GM21528 (cell line): ENCODE data around the gene CARHSP1.
"Not testable (repeated sequence)": the region's sequence is repeated elsewhere in the genome, so short reads cannot be mapped to it uniquely, and the experiment has no call there.

Source experiments
- ATAC-seq: cut with Tn5 transposase; IDR thresholded peaks from one replicate; pipeline ENCODE4 v1.9.1; 2021; ENCODE audit warnings: mild to moderate bottlenecking, moderate library complexity; ENCODE audit not compliant: unreplicated experiment, low FRiP score

CARHSP1 gene

GRCh38 chr16:8893976-8894690, 25.3 kb upstream of the CARHSP1 start:
- no peak for ATAC-seq

- no peak for ATAC-seq
These were observed 24.6 kb upstream of the CARHSP1 start for GRCh38 chr16:8893426-8893825.

GRCh38 chr16:8892101-8892575, 23.3 kb upstream of the CARHSP1 start:
- ATAC-seq = peak; percentile 21

DNA sequence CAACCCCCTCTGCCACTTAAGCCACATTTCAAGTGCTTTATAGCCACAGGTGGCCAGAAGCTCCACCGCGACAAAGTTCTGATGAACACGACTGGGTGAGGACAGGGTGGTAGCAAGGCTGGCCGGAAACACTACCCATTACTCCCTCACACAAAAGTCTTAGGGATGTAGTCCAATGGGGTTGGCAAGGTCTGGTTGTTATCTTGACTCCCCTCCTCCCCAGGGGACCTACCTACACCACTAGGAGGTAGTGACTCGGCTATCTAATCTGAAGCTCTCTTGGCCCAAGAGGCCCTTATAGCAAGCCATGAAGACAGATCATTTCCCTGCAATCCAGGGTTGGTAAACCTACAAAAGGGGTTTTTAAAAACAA, 21.7 kb upstream of the CARHSP1 start:
- no peak for ATAC-seq

GRCh38 chr16:8889893-8890548, 21.2 kb upstream of the CARHSP1 start:
- ATAC-seq = no peak

- no peak for ATAC-seq
These were observed 20.4 kb upstream of the CARHSP1 start for GRCh38 chr16:8888951-8889892.

DNA sequence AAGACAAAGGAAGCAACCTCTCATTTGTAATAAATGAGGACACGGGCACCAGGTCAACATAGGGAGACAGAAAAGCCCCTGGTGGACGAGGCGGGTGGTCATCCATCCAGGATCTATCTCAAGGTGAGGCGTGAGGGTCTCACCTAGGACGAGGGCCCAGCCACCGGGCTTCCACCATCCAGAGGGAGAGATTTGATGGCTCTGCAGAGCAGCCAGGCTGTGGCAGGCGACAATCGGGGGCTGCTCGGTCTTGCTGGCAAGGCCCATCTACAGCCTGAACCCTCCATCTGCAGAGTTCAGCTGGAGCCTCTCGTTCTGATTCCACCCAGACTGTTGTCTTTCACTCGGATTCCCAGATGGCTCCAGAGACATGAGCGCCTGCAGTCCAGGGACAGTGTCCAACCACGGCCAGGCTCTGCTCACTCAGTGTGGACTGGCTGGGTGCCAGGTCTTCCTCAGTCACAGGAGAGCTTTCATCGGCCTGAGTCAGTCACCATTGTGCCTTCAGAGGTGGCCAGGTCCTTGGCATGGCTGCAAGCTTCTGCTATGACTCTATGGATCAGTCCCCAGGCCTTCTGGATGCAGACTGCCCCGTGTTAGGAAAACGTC, 19.2 kb upstream of the CARHSP1 start:
- no peak for ATAC-seq

- ATAC-seq = no peak
These were observed 18.6 kb upstream of the CARHSP1 start for GRCh38 chr16:8887431-8887765.

GRCh38 chr16:8886593-8887430, 18.0 kb upstream of the CARHSP1 start:
- no peak for ATAC-seq

GRCh38 chr16:8885674-8886592, 17.1 kb upstream of the CARHSP1 start:
- ATAC-seq = no peak

- no peak for ATAC-seq
These were observed 14.0 kb upstream of the CARHSP1 start for GRCh38 chr16:8882725-8883377.

DNA sequence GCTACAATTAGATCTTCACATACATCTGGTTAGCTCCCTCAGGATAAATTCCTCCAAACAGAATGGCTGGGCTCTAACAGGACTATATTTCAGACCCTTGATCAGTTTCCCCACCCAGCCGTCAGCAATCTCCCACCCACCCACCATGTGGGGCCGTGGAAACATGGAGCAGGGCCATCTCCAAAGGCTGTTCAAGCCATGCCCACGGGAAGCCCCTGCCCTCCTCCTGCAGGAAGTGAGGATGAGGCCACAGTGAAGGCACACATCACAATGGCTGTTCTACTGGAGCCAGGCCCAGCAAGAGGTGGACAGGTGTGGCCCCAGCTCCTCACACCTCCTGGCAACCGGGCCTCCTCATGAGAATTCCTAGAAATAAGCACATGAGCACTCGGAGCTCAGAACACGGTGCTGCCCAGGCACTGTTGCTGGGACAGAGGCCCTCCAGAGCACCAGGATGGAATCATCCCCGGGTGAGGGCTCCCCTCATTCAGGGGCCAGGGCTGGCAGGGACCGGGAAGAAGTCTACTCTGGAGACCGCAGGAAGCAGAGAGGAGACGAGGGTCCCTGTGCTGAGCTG, 13.3 kb upstream of the CARHSP1 start, which contains the start of gene LITAFD:
LITAFD (plus strand) TSS at position 311 of the 577 bp plus-strand sequence. CDS start 2,005 bp downstream, outside the sequence.
- no peak for ATAC-seq

- ATAC-seq = no peak
These were observed 12.2 kb upstream of the CARHSP1 start for GRCh38 chr16:8880839-8881510.

GRCh38 chr16:8878523-8878911, 9.7 kb upstream of the CARHSP1 start:
- ATAC-seq = no peak

DNA sequence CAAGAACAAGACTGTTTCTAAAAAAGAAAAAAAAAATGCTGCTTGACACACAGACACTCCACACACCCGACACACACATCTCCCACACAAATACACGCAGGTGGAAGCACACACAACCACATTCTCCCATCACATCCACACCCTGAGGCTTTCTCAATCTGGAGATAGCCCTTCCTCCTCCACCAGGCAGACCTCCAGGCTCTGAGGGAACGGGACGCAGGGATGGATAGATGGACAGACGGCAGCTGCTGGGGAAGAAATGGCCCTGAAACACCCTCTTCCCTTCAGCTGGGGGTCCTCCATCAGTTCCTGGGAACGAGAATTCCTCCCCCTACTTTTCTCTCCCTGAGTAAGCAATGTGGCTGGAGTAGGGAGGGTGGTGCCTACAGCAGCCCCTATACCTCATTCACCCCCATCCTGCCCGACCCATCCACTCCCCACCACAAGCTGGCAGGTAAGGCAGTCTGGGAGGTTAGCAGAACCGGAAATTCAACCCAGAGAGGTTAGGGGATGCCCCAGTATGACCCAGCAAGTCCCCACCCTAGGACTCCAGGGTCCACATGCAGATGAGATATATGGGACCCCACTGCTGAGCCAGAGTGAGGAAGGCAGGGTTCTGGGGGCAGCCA, 9.2 kb upstream of the CARHSP1 start:
- no peak for ATAC-seq

GRCh38 chr16:8875317-8875716, 6.5 kb upstream of the CARHSP1 start:
- not testable (repeated sequence) for ATAC-seq

- ATAC-seq = no peak
These were observed 5.6 kb upstream of the CARHSP1 start for GRCh38 chr16:8874388-8874787.
